Left lung (tissue), 14 donors: ENCODE data around the gene TMEM260. TPM values are rescaled to one million over a fixed set of nuclear protein-coding genes. Genes with fewer than 3 reads are reported as not detected.

Source experiments
- ATAC-seq: fragments of 200-7000 bp; cut with Tn5 transposase; one replicate; pipeline ENCODE4 v1.9.1; 2020; ENCODE audit warnings: moderate library complexity
- DNase-seq, 4 donors: peaks; one replicate each; pipeline ENCODE4 v3.0.0-alpha.2; 2013 to 2020
- H3K27ac ChIP-seq, 2 donors: fragments of 200-600 bp; sonication (generic) in 1 of 2; one replicate each; pipeline versions ENCODE4 v1.5.0 to v1.8.0; 2020 to 2021
- H3K27me3 ChIP-seq, 2 donors: fragments of 200-600 bp; sonication (generic) in 1 of 2; one replicate each; pipeline versions ENCODE4 v1.5.0 to v1.8.0; 2020 to 2021
- H3K36me3 ChIP-seq, 2 donors: fragments of 200-600 bp; sonication (generic) in 1 of 2; one replicate each; pipeline versions ENCODE4 v1.5.0 to v1.8.0; 2020 to 2021
- H3K4me1 ChIP-seq, 2 donors: fragments of 200-600 bp; one replicate each; pipeline ENCODE4 v1.8.0; 2021
- H3K4me3 ChIP-seq, 2 donors: fragments of 200-600 bp; sonication (generic) in 1 of 2; one replicate each; pipeline versions ENCODE4 v1.5.0 to v1.8.0; 2020 to 2021; ENCODE audit warnings: mild to moderate bottlenecking in 1 of 2
- H3K9me3 ChIP-seq, 2 donors: fragments of 200-600 bp; sonication (generic) in 1 of 2; one replicate each; pipeline versions ENCODE4 v1.5.0 to v1.8.0; 2020 to 2021
- intact Hi-C, 2 donors: fragments of 100-400 bp; cut with DNase I; formaldehyde crosslinking; loops; one replicate each; pipeline versions ENCODE4 v1.11.2 to v1.14.2; 2022
- long read RNA-seq, 12 donors: library from polyadenylated mRNA in 2 of 12; unstranded in 2 of 12; transcript quantifications; one replicate each; pipeline ENCODE4 v2.0.0 and lab custom pipeline, GENCODE V29; 2019 to 2026
- polyA plus RNA-seq, 6 donors: library from polyadenylated mRNA; unstranded; fragments of 120-200 nt; gene quantifications; one replicate each; pipeline ENCODE4 v1.2.1, GENCODE V29; 2013; ENCODE audit not compliant: insufficient read length in 6 of 6
- total RNA-seq, 2 donors: library from RNA; stranded (reverse); fragmentation: NEBNext Ultra II Directional; extraction: Animal tissue kit (Norgen Biotek cat#: 25700); gene quantifications; one replicate each; pipeline ENCODE4 v1.2.1, GENCODE V29; 2021
- TF ChIP-seq, protein P1 (sequence below), 2 donors: fragments of 200-600 bp; sonication (generic) in 1 of 2; IDR thresholded peaks; one replicate each; pipeline versions ENCODE4 v1.5.0 to v1.8.0; 2021; ENCODE audit warnings: antibody characterized with exemption in 2 of 2
- donor health status: DM: no; HTN: yes; CAD: no.
- donor health status: DM: no; HTN: no; CAD: no.

TMEM260 gene
- total RNA-seq (10 to 100 TPM; 25.4 to 27.1 TPM), polyA plus RNA-seq (10 to 100 TPM; 24.2 to 34.9 (median 29.8) TPM)
- long read RNA-seq, donor 1, full-length matches to known transcripts = 2 of 2 reads
- long read RNA-seq, donor 1, partial matches to known transcripts = 0 of 2 reads
- long read RNA-seq, donor 1, other reads (novel, unspliced or antisense) = 0 of 2 reads
- long read RNA-seq, donor 2, full-length matches to known transcripts = 2 of 17 reads
- long read RNA-seq, donor 2, partial matches to known transcripts = 15 of 17 reads
- long read RNA-seq, donor 2, other reads (novel, unspliced or antisense) = 0 of 17 reads
- long read RNA-seq, donor 3, full-length matches to known transcripts = 2 of 2 reads
- long read RNA-seq, donor 3, partial matches to known transcripts = 0 of 2 reads
- long read RNA-seq, donor 3, other reads (novel, unspliced or antisense) = 0 of 2 reads
- long read RNA-seq, donor 4, full-length matches to known transcripts = 2 of 7 reads
- long read RNA-seq, donor 4, partial matches to known transcripts = 2 of 7 reads
- long read RNA-seq, donor 4, other reads (novel, unspliced or antisense) = 3 of 7 reads
- long read RNA-seq, donor 5, full-length matches to known transcripts = 2 of 13 reads
- long read RNA-seq, donor 5, partial matches to known transcripts = 11 of 13 reads
- long read RNA-seq, donor 5, other reads (novel, unspliced or antisense) = 0 of 13 reads
- long read RNA-seq, donor 6 = 0 reads
- long read RNA-seq, donor 7, partial matches to known transcripts = 5 of 5 reads
- long read RNA-seq, donor 7, other reads (novel, unspliced or antisense) = 0 of 5 reads
- long read RNA-seq, donor 8, full-length matches to known transcripts = 2 of 2 reads
- long read RNA-seq, donor 8, partial matches to known transcripts = 0 of 2 reads
- long read RNA-seq, donor 8, other reads (novel, unspliced or antisense) = 0 of 2 reads
- long read RNA-seq, donor 9 = 0 reads
- long read RNA-seq, donor 10 = 0 reads
- long read RNA-seq, donor 11, full-length matches to known transcripts = 2 of 2 reads
- long read RNA-seq, donor 11, partial matches to known transcripts = 0 of 2 reads
- long read RNA-seq, donor 11, other reads (novel, unspliced or antisense) = 0 of 2 reads
- long read RNA-seq, donor 12, full-length matches to known transcripts = 1 of 1 reads
- long read RNA-seq, donor 12, partial matches to known transcripts = 0 of 1 reads
- long read RNA-seq, donor 12, other reads (novel, unspliced or antisense) = 0 of 1 reads

- TF ChIP-seq, protein P1, sequence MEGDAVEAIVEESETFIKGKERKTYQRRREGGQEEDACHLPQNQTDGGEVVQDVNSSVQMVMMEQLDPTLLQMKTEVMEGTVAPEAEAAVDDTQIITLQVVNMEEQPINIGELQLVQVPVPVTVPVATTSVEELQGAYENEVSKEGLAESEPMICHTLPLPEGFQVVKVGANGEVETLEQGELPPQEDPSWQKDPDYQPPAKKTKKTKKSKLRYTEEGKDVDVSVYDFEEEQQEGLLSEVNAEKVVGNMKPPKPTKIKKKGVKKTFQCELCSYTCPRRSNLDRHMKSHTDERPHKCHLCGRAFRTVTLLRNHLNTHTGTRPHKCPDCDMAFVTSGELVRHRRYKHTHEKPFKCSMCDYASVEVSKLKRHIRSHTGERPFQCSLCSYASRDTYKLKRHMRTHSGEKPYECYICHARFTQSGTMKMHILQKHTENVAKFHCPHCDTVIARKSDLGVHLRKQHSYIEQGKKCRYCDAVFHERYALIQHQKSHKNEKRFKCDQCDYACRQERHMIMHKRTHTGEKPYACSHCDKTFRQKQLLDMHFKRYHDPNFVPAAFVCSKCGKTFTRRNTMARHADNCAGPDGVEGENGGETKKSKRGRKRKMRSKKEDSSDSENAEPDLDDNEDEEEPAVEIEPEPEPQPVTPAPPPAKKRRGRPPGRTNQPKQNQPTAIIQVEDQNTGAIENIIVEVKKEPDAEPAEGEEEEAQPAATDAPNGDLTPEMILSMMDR (IDR thresholded peaks at IDR 0.05) = peak; percentile 96
- ATAC-seq (peak; percentile 99), DNase-seq (peak; percentile 88 to 95 (median 91))
- H3K4me1 ChIP-seq = peaks cover 12 to 20% of the 10 kb centered on the region in 2 donors
- H3K4me3 ChIP-seq = peak within 1 kb of the TSS; percentile 82 to 88
- no peaks in the 10 kb centered on the region for H3K9me3 ChIP-seq
- H3K27me3 ChIP-seq = no peaks in the 10 kb centered on the region
- H3K36me3 ChIP-seq = no peaks in the 10 kb centered on the region
- intact Hi-C loops = no loop called here
- peak within 1 kb of the TSS; percentile 76 to 93 for H3K27ac ChIP-seq
Measured at GRCh38 chr14:56579345-56580220, at the start of gene TMEM260. TMEM260 (plus strand) TSS chr14:56579798; CDS start chr14:56579915, 117 bp downstream.

DNA sequence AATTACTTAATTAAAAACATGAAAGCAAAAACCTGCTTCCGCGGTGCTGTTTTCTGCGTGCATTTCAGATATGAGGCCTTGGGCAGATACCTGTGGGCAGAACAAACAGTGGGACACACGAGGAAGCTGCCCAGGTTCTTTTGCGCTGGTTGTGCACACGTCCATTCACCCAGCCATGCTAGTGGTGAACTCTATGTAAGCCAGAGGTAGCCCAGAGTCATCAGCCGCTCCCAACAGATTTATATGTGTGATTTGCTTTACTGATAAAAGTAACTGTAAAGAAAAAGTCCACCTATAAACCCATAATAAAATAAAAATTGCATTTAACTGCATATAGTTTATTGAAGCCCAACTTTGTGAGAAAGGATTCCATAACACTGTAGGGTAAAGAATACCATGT lies 47.1 kb upstream of the TMEM260 start:
- Histone ChIP-seq H3K36me3 (no peaks in the 10 kb centered on the region), H3K4me3 (no peak overlapping the region), H3K9me3 (no peaks in the 10 kb centered on the region), H3K27ac (no peak overlapping the region), H3K27me3 (no peaks in the 10 kb centered on the region), H3K4me1 (no peaks in the 10 kb centered on the region)
- ATAC-seq (no peak), DNase-seq (no peak)
- TF ChIP-seq, protein P1 (IDR thresholded peaks at IDR 0.05) = no peak
- intact Hi-C loops = no loop called here

DNA sequence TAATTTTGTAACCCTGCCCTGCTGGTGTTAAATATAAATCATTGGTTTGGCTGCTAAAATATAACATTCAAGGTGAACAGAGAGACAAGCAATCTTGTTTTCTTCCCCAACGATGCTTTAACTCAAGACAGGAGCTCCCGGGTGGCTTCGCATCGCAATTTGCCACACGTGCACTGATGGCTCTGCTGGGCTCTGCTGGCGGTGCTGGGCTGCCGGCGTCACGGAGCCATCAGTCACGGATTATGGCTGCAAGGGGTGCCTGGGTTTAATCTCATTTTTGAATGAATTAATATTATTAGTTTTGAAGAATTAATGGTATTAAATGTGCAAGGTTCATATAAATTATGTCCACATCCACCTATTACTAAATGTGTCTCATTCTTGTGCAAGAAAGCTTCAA lies 44.9 kb upstream of the TMEM260 start:
- TF ChIP-seq, protein P1 (IDR thresholded peaks at IDR 0.05) = no peak
- Histone ChIP-seq H3K9me3 (no peaks in the 10 kb centered on the region), H3K36me3 (no peaks in the 10 kb centered on the region), H3K27ac (no peak overlapping the region), H3K4me1 (no peaks in the 10 kb centered on the region), H3K4me3 (no peak overlapping the region), H3K27me3 (no peaks in the 10 kb centered on the region)
- ATAC-seq (no peak), DNase-seq (no peak)
- intact Hi-C loops = no loop called here

- H3K9me3 ChIP-seq = no peaks in the 10 kb centered on the region
- no peak overlapping the region for H3K4me3 ChIP-seq
- TF ChIP-seq, protein P1 (IDR thresholded peaks at IDR 0.05) = no peak
- H3K27me3 ChIP-seq = no peaks in the 10 kb centered on the region
- ATAC-seq (no peak), DNase-seq (no peak)
- no peak overlapping the region for H3K27ac ChIP-seq
- intact Hi-C loops = no loop called here
- H3K36me3 ChIP-seq = no peaks in the 10 kb centered on the region
- no peaks in the 10 kb centered on the region for H3K4me1 ChIP-seq
Measured at GRCh38 chr14:56539862-56540261, 39.7 kb upstream of the TMEM260 start.
